Measurements from ENCODE around the gene RALB. TPM values are rescaled to one million over a fixed set of nuclear protein-coding genes. Genes with fewer than 3 reads are reported as not detected.
A peak's percentile ranks its signal among the peaks of the same experiment; 100 is the strongest.
"Not testable (repeated sequence)": the region's sequence is repeated elsewhere in the genome, so short reads cannot be mapped to it uniquely, and the experiment has no call there.

RALB gene
- total RNA-seq, 2 donors from 2014 or later, result 43.7 to 48.5 TPM

GRCh38 chr2:120231974-120232635, 20.5 kb upstream of the RALB start:
- Histone ChIP-seq H3K36me3 (no peaks in the 10 kb centered on the region), H3K27ac (peak overlapping the region in 1 of 2 donors; percentile 41), H3K4me1 (no peaks in the 10 kb centered on the region), H3K4me3 (peak overlapping the region; percentile 1 to 39), H3K27me3 (no peaks in the 10 kb centered on the region), H3K9me3 (no peaks in the 10 kb centered on the region)
- no peak for DNase-seq (ENCODE audit: low spot score)
- TF ChIP-seq CTCF (IDR thresholded peaks at IDR 0.05), result no peak

GRCh38 chr2:120233292-120233691, 19.4 kb upstream of the RALB start:
- Histone ChIP-seq H3K27ac (no peak overlapping the region), H3K9me3 (no peaks in the 10 kb centered on the region), H3K4me1 (no peaks in the 10 kb centered on the region), H3K27me3 (no peaks in the 10 kb centered on the region), H3K4me3 (no peak overlapping the region), H3K36me3 (no peaks in the 10 kb centered on the region)
- no peak for TF ChIP-seq CTCF (IDR thresholded peaks at IDR 0.05)
- DNase-seq (ENCODE audit: low spot score), result no peak

- H3K36me3 ChIP-seq; DNase-seq (ENCODE audit: low spot score); H3K9me3 ChIP-seq; H3K27me3 ChIP-seq; H3K27ac ChIP-seq; H3K4me3 ChIP-seq: not testable (repeated sequence)
- peaks cover 0 to 11% of the 10 kb centered on the region in 2 donors for H3K4me1 ChIP-seq
Observed at GRCh38 chr2:120235158-120235557, 17.5 kb upstream of the RALB start.

GRCh38 chr2:120235681-120236080, 17.0 kb upstream of the RALB start:
- H3K4me1 ChIP-seq, result peaks cover 0 to 16% of the 10 kb centered on the region in 2 donors
- no peak for DNase-seq (ENCODE audit: low spot score)
- TF ChIP-seq CTCF (IDR thresholded peaks at IDR 0.05), result no peak
- H3K27me3 ChIP-seq, result no peaks in the 10 kb centered on the region
- H3K36me3 ChIP-seq, result no peaks in the 10 kb centered on the region
- no peak overlapping the region for H3K4me3 ChIP-seq
- no peaks in the 10 kb centered on the region for H3K9me3 ChIP-seq
- no peak overlapping the region for H3K27ac ChIP-seq

GRCh38 chr2:120236316-120236715, 16.3 kb upstream of the RALB start:
- no peak overlapping the region for H3K4me3 ChIP-seq
- no peaks in the 10 kb centered on the region for H3K27me3 ChIP-seq
- no peaks in the 10 kb centered on the region for H3K9me3 ChIP-seq
- no peak overlapping the region for H3K27ac ChIP-seq
- H3K36me3 ChIP-seq, result no peaks in the 10 kb centered on the region
- no peak for TF ChIP-seq CTCF (IDR thresholded peaks at IDR 0.05)
- peaks cover 0 to 17% of the 10 kb centered on the region in 2 donors for H3K4me1 ChIP-seq
- no peak for DNase-seq (ENCODE audit: low spot score)

GRCh38 chr2:120236791-120237190, 15.9 kb upstream of the RALB start:
- H3K27me3 ChIP-seq, result no peaks in the 10 kb centered on the region
- no peak overlapping the region for H3K27ac ChIP-seq
- no peak for DNase-seq (ENCODE audit: low spot score)
- H3K9me3 ChIP-seq, result no peaks in the 10 kb centered on the region
- no peaks in the 10 kb centered on the region for H3K36me3 ChIP-seq
- H3K4me1 ChIP-seq, result peaks cover 0 to 20% of the 10 kb centered on the region in 2 donors
- H3K4me3 ChIP-seq, result no peak overlapping the region
- TF ChIP-seq CTCF (IDR thresholded peaks at IDR 0.05), result no peak
